A549 (cell line): ENCODE measurements around the gene VPS50.

Experiments used
- CTCF ChIP-seq: fragments of >200 bp; sonication (Bioruptor Twin); formaldehyde crosslinking; IDR thresholded peaks from 3 replicates; pipeline ENCODE4 v1.5.1; 2016
- EP300 ChIP-seq, 2 experiments: fragments of >200 bp; sonication (Bioruptor Twin); formaldehyde crosslinking; IDR thresholded peaks; 2 replicates in 1 of 2; 3 replicates in 1 of 2; pipeline ENCODE4 v1.6.1; 2016 to 2017
- REST ChIP-seq: fragments of 200-600 bp; sonication (generic); IDR thresholded peaks from 2 replicates; pipeline ENCODE4 v1.6.1; 2016; ENCODE audit warnings: antibody characterized with exemption, mild to moderate bottlenecking, moderate library complexity

- TF ChIP-seq CTCF (no peak), EP300 (IDR thresholded peaks at IDR 0.05) (no peak), REST (no peak)
Observed at GRCh38 chr7:93337052-93337451, 104.9 kb downstream of the VPS50 start.
